B cell (primary cell): ENCODE results near the gene ADAM19.

Experiments used
- CTCF ChIP-seq: fragments of 200-600 bp; IDR thresholded peaks from one replicate; pipeline ENCODE4 v1.8.0; 2022; ENCODE audit warnings: antibody characterized with exemption, mild to moderate bottlenecking
- EZH2 ChIP-seq: IDR thresholded peaks from 2 replicates; pipeline ENCODE4 v1.6.1; 2012; ENCODE audit warnings: borderline replicate concordance, low read depth, mild to moderate bottlenecking, moderate library complexity, low read length; ENCODE audit not compliant: insufficient read depth, poor library complexity, severe bottlenecking

GRCh38 chr5:157447201-157447637 lies 128.4 kb downstream of the ADAM19 start:
- TF ChIP-seq CTCF = no peak
- TF ChIP-seq EZH2 = no peak
